Measurements from ENCODE around the gene YTHDC1. TPM values are rescaled to one million over a fixed set of nuclear protein-coding genes. Genes with fewer than 3 reads are reported as not detected.

The YTHDC1 gene
- total and polyA plus RNA-seq, 2 of the 8 experiments (the other 6 are each of a cell fraction or from before 2014, with no cell fraction given), result 25.7 to 89.5 TPM

- TF ChIP-seq USF2 (IDR thresholded peaks at IDR 0.05; ENCODE audit: low read length), result no peak
- no peak for TF ChIP-seq SP1 (IDR thresholded peaks at IDR 0.05; ENCODE audit: low read depth, low read length)
These were observed 40.5 kb upstream of the YTHDC1 start (continued) for GRCh38 chr4:68390205-68390935.

Measured in H1 (cell line).